Measurements from ENCODE around the gene PPP3CA.

Gene PPP3CA

GRCh38 chr4:101221294-101221693, 126.0 kb downstream of the PPP3CA start:
- DNase-seq (ENCODE audit: low read depth, low spot score), result no peak
- no CpG with 5 or more reads among the region's 2 CpGs for WGBS (ENCODE audit: insufficient coverage, insufficient read length)
- no peaks in the 10 kb centered on the region for H3K4me1 ChIP-seq (ENCODE audit: control insufficient read depth, insufficient read depth, low read length)
- no peaks in the 10 kb centered on the region for H3K27me3 ChIP-seq (ENCODE audit: control insufficient read depth, insufficient read depth, low read length)
- no peak overlapping the region for H3K27ac ChIP-seq (ENCODE audit: low read length)
- no peaks in the 10 kb centered on the region for H3K36me3 ChIP-seq (ENCODE audit: control insufficient read depth, insufficient read depth, low read length)
- no peaks in the 10 kb centered on the region for H3K9me3 ChIP-seq (ENCODE audit: control insufficient read depth, insufficient read depth, low read length)
- H3K4me3 ChIP-seq (ENCODE audit: low read length), result no peak overlapping the region

GRCh38 chr4:101218894-101219293, 128.4 kb downstream of the PPP3CA start:
- DNase-seq (ENCODE audit: low read depth, low spot score), result no peak
- Histone ChIP-seq H3K9me3 (ENCODE audit: control insufficient read depth, insufficient read depth, low read length) (no peaks in the 10 kb centered on the region), H3K4me1 (ENCODE audit: control insufficient read depth, insufficient read depth, low read length) (no peaks in the 10 kb centered on the region), H3K27ac (ENCODE audit: low read length) (no peak overlapping the region), H3K4me3 (ENCODE audit: low read length) (no peak overlapping the region), H3K36me3 (ENCODE audit: control insufficient read depth, insufficient read depth, low read length) (no peaks in the 10 kb centered on the region), H3K27me3 (ENCODE audit: control insufficient read depth, insufficient read depth, low read length) (no peaks in the 10 kb centered on the region)
- no CpG with 5 or more reads among the region's 1 CpG for whole genome bisulfite sequencing (ENCODE audit: insufficient coverage, insufficient read length)

GRCh38 chr4:101218346-101218745, 129.0 kb downstream of the PPP3CA start:
- Histone ChIP-seq H3K4me3 (ENCODE audit: low read length) (no peak overlapping the region), H3K27me3 (ENCODE audit: control insufficient read depth, insufficient read depth, low read length) (no peaks in the 10 kb centered on the region), H3K4me1 (ENCODE audit: control insufficient read depth, insufficient read depth, low read length) (no peaks in the 10 kb centered on the region), H3K27ac (ENCODE audit: low read length) (no peak overlapping the region), H3K9me3 (ENCODE audit: control insufficient read depth, insufficient read depth, low read length) (no peaks in the 10 kb centered on the region), H3K36me3 (ENCODE audit: control insufficient read depth, insufficient read depth, low read length) (no peaks in the 10 kb centered on the region)
- DNase-seq (ENCODE audit: low read depth, low spot score), result no peak
- 100% methylated on average over 1 of the region's 3 CpGs for WGBS (ENCODE audit: insufficient coverage, insufficient read length)

- WGBS (ENCODE audit: insufficient coverage, insufficient read length), result no CpG with 5 or more reads among the region's 7 CpGs
- DNase-seq (ENCODE audit: low read depth, low spot score), result no peak
- Histone ChIP-seq H3K4me3 (ENCODE audit: low read length) (no peak overlapping the region), H3K27me3 (ENCODE audit: control insufficient read depth, insufficient read depth, low read length) (no peaks in the 10 kb centered on the region), H3K27ac (ENCODE audit: low read length) (no peak overlapping the region), H3K4me1 (ENCODE audit: control insufficient read depth, insufficient read depth, low read length) (no peaks in the 10 kb centered on the region), H3K9me3 (ENCODE audit: control insufficient read depth, insufficient read depth, low read length) (no peaks in the 10 kb centered on the region), H3K36me3 (ENCODE audit: control insufficient read depth, insufficient read depth, low read length) (no peaks in the 10 kb centered on the region)
Observed at GRCh38 chr4:101217353-101218031, 129.8 kb downstream of the PPP3CA start.

- Histone ChIP-seq H3K4me1 (ENCODE audit: control insufficient read depth, insufficient read depth, low read length) (peaks cover 1% of the 10 kb centered on the region; the same call in 1 of the 2 replicates), H3K9me3 (ENCODE audit: control insufficient read depth, insufficient read depth, low read length) (no peaks in the 10 kb centered on the region), H3K4me3 (ENCODE audit: low read length) (no peak overlapping the region), H3K27me3 (ENCODE audit: control insufficient read depth, insufficient read depth, low read length) (no peaks in the 10 kb centered on the region), H3K36me3 (ENCODE audit: control insufficient read depth, insufficient read depth, low read length) (no peaks in the 10 kb centered on the region), H3K27ac (ENCODE audit: low read length) (no peak overlapping the region)
- DNase-seq (ENCODE audit: low read depth, low spot score), result no peak
Observed at GRCh38 chr4:101211146-101211553, 136.2 kb downstream of the PPP3CA start.

GRCh38 chr4:101210331-101210730, 137.0 kb downstream of the PPP3CA start:
- DNase-seq (ENCODE audit: low read depth, low spot score), result no peak
- Histone ChIP-seq H3K9me3 (ENCODE audit: control insufficient read depth, insufficient read depth, low read length) (no peaks in the 10 kb centered on the region), H3K27ac (ENCODE audit: low read length) (no peak overlapping the region), H3K4me3 (ENCODE audit: low read length) (no peak overlapping the region), H3K27me3 (ENCODE audit: control insufficient read depth, insufficient read depth, low read length) (no peaks in the 10 kb centered on the region), H3K36me3 (ENCODE audit: control insufficient read depth, insufficient read depth, low read length) (no peaks in the 10 kb centered on the region), H3K4me1 (ENCODE audit: control insufficient read depth, insufficient read depth, low read length) (peaks cover 1% of the 10 kb centered on the region; the same call in 1 of the 2 replicates)
- WGBS (ENCODE audit: insufficient coverage, insufficient read length), result no CpG with 5 or more reads among the region's 1 CpG

GRCh38 chr4:101208171-101208570, 139.2 kb downstream of the PPP3CA start:
- Histone ChIP-seq H3K4me3 (ENCODE audit: low read length) (no peak overlapping the region), H3K36me3 (ENCODE audit: control insufficient read depth, insufficient read depth, low read length) (no peaks in the 10 kb centered on the region), H3K27ac (ENCODE audit: low read length) (no peak overlapping the region), H3K4me1 (ENCODE audit: control insufficient read depth, insufficient read depth, low read length) (peaks cover 1% of the 10 kb centered on the region; the same call in 1 of the 2 replicates), H3K9me3 (ENCODE audit: control insufficient read depth, insufficient read depth, low read length) (no peaks in the 10 kb centered on the region), H3K27me3 (ENCODE audit: control insufficient read depth, insufficient read depth, low read length) (no peaks in the 10 kb centered on the region)
- no peak for DNase-seq (ENCODE audit: low read depth, low spot score)
- no CpG with 5 or more reads among the region's 4 CpGs for WGBS (ENCODE audit: insufficient coverage, insufficient read length)

GRCh38 chr4:101205916-101206315, 141.4 kb downstream of the PPP3CA start:
- H3K36me3 ChIP-seq (ENCODE audit: control insufficient read depth, insufficient read depth, low read length), result no peaks in the 10 kb centered on the region
- H3K4me1 ChIP-seq (ENCODE audit: control insufficient read depth, insufficient read depth, low read length), result peaks cover 1% of the 10 kb centered on the region; the same call in 1 of the 2 replicates
- H3K27ac ChIP-seq (ENCODE audit: low read length), result no peak overlapping the region
- no peaks in the 10 kb centered on the region for H3K9me3 ChIP-seq (ENCODE audit: control insufficient read depth, insufficient read depth, low read length)
- H3K27me3 ChIP-seq (ENCODE audit: control insufficient read depth, insufficient read depth, low read length), result no peaks in the 10 kb centered on the region
- H3K4me3 ChIP-seq (ENCODE audit: low read length), result no peak overlapping the region
- no peak for DNase-seq (ENCODE audit: low read depth, low spot score)
- WGBS (ENCODE audit: insufficient coverage, insufficient read length), result no CpG with 5 or more reads among the region's 3 CpGs

- H3K27ac ChIP-seq (ENCODE audit: low read length), result no peak overlapping the region
- WGBS (ENCODE audit: insufficient coverage, insufficient read length), result no CpG with 5 or more reads among the region's 2 CpGs
Observed at GRCh38 chr4:101201421-101201820, 145.9 kb downstream of the PPP3CA start.

GRCh38 chr4:101200561-101200960, 146.8 kb downstream of the PPP3CA start:
- Histone ChIP-seq H3K4me1 (ENCODE audit: control insufficient read depth, insufficient read depth, low read length) (peaks cover 2% of the 10 kb centered on the region; the same call in 1 of the 2 replicates), H3K27ac (ENCODE audit: low read length) (no peak overlapping the region), H3K27me3 (ENCODE audit: control insufficient read depth, insufficient read depth, low read length) (no peaks in the 10 kb centered on the region), H3K9me3 (ENCODE audit: control insufficient read depth, insufficient read depth, low read length) (no peaks in the 10 kb centered on the region), H3K4me3 (ENCODE audit: low read length) (no peak overlapping the region), H3K36me3 (ENCODE audit: control insufficient read depth, insufficient read depth, low read length) (no peaks in the 10 kb centered on the region)
- WGBS (ENCODE audit: insufficient coverage, insufficient read length), result no CpG with 5 or more reads among the region's 4 CpGs
- no peak for DNase-seq (ENCODE audit: low read depth, low spot score)

More at GRCh38 chr4:101201421-101201820, 145.9 kb downstream of the PPP3CA start:
- Histone ChIP-seq H3K36me3 (ENCODE audit: control insufficient read depth, insufficient read depth, low read length) (no peaks in the 10 kb centered on the region), H3K4me3 (ENCODE audit: low read length) (no peak overlapping the region), H3K9me3 (ENCODE audit: control insufficient read depth, insufficient read depth, low read length) (no peaks in the 10 kb centered on the region), H3K27me3 (ENCODE audit: control insufficient read depth, insufficient read depth, low read length) (no peaks in the 10 kb centered on the region), H3K4me1 (ENCODE audit: control insufficient read depth, insufficient read depth, low read length) (peaks cover 2% of the 10 kb centered on the region; the same call in 1 of the 2 replicates)
- DNase-seq (ENCODE audit: low read depth, low spot score), result no peak
